GM19372 (cell line): ENCODE data around the gene SEC61A2.

Source experiments
- ATAC-seq: cut with Tn5 transposase; IDR thresholded peaks from one replicate; pipeline ENCODE4 v1.9.1; 2021; ENCODE audit warnings: mild to moderate bottlenecking, low read depth, moderate library complexity; ENCODE audit not compliant: unreplicated experiment

The SEC61A2 gene

GRCh38 chr10:12195603-12196506 is 66.4 kb downstream of the SEC61A2 start, which contains the start of the genes CDC123 and NUDT5:
CDC123 (plus strand) TSS chr10:12196188; CDS start chr10:12196246, 58 bp downstream.
NUDT5 (minus strand) TSS chr10:12195891; CDS start chr10:12186291, 9,600 bp downstream.
- peak; percentile 91 for ATAC-seq

GRCh38 chr10:12196531-12197211 is 67.2 kb downstream of the SEC61A2 start:
- no peak for ATAC-seq

DNA sequence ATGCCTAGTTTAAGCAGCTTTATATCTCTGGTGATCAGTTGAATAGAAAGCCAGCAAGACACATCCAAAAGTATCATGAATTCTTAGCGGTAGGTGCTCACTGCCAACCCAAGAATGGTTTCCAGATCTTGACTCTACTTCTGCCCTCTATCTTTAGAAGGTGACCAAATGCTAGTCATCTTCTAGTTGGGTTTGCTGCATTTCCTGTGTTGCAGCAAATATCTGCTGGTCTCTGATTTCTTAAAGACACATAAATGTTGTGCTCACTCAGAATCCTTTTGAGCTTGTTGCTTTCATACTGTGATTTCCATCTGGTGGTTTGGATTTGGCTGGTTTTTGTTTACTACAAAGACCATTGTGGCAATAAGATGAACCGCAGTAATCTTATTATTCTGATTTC is 68.7 kb downstream of the SEC61A2 start:
- no peak for ATAC-seq

GRCh38 chr10:12200850-12201249 is 71.4 kb downstream of the SEC61A2 start:
- ATAC-seq, result no peak

GRCh38 chr10:12201543-12201942 is 72.1 kb downstream of the SEC61A2 start:
- ATAC-seq, result no peak

DNA sequence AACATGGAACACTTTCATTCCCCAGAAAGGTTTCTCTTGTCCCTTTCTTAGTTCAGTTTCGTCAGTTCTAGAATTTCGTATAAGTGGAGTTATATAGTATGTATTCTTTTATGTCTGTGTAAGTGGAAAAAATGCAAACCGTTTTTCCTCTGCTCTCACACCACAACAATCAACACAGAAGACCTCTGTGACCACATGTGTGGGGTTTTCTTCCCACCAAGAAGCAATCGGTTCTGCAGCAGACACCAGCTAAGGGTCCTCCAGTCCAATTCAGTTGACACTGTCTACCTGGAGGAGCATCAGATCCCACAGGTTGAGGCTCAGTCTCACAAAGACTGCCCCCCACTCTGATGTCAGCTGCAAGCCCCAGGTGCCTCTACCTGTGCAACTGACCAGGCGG is 72.7 kb downstream of the SEC61A2 start:
- ATAC-seq, result no peak

GRCh38 chr10:12205082-12205481 is 75.6 kb downstream of the SEC61A2 start:
- no peak for ATAC-seq

DNA sequence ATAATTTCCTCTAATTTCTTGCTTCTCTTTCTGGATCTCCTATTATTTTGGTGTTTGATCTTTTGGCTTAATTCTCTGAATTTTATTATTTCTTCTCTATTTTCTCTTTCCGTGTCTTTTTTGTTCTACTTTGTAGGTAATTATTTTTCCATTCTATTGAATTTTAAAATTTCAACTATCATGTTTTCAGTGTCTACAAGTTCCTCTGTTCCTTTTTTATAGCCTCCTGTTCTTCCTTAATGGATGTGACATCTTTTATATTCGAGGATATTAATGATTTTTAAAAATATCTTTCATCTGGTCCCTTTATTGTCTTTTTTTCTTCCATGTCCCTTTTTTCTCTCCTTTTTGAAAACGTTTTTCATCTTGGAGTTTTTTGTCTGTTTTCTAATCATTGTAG is 77.6 kb downstream of the SEC61A2 start:
- no peak for ATAC-seq

- ATAC-seq, result no peak
Measured at GRCh38 chr10:12208460-12208859, 79.0 kb downstream of the SEC61A2 start.

DNA sequence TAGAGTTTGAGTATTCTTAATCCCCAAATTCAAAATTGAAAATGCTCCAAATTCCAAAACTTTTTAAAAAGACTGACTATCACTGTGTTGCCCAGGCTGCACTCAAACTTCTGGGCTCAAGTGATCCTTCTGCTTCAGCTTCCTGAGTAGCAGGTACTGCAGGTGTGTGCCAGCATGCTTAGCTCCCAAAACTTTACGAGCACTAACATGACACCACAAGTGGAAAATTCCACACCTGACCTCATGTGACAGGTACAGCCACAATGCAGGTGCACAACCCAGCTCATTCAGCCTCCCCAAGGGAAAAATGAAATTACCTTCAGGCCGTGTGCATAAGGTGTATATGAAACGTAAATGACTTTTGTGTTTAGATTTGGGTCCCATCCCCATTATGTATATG is 83.0 kb downstream of the SEC61A2 start:
- no peak for ATAC-seq

DNA sequence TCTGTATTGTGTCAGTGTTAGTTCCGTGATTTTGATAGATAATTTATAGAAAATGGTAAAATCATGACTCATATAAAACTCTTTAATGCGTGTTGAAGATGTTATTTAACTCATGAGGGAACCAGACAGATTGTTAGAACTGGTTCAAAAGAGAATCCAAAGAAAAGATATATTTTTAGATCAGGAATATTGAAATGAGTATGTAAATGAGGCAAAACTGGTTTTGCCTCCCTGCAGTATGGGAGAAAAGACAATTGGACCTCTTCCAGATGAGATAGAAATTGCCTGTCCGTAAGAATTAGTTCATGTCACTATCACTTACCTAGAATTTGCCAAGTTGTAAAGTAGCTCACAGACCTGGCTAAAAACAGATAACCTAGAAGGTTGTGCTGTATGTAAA is 84.1 kb downstream of the SEC61A2 start:
- no peak for ATAC-seq

DNA sequence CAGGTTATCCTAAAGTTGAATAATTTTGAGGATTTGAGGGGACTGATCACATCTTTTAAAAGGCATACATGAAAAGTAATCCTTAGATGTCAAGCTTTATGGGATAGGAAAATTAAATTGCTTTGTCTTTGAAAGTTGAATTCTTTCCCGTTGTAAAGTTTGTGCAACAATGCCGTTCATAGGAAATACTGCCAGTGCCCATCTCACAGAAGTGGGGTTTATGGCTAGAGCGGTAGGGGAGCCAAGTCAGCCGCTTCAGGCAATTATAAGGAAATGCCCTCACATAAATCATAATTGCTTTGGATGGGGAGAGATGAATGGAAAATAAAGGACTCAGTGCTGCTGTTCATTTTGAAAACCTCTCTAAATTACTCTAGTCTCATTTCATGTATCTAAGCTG is 84.6 kb downstream of the SEC61A2 start:
- no peak for ATAC-seq

DNA sequence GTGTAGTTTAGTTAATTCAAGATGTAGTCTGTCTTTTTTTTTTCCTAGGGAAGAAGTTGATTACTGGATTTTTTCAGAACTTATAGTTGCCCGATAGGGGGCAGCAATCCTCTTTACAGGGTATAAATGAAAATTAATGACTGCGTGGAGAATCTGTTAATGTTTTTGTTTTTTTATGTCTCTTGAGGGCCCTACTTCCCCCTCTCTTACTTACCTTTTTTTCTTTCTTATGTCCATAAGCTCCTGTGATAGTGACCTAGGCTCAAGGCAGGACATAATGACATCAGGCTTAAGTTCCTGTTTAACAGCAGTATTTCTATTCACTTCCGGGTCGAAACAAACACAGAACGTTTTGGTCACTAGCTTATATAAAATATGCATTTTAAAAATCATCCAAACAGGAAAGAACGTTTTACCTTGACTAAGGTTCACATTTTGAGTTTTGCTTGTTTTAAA is 85.3 kb downstream of the SEC61A2 start:
- no peak for ATAC-seq
